Effector memory CD8-positive, alpha-beta T cell (primary cell): ENCODE measurements around the gene CRACR2B.

Source experiments
- ATAC-seq: fragments of 150-1000 bp; cut with Tn5 transposase; replicated peaks from 2 replicates; pipeline ENCODE4 v1.10.0; 2021; ENCODE audit warnings: mild to moderate bottlenecking, moderate library complexity
- DNase-seq, 3 experiments: peaks; one replicate each; pipeline ENCODE4 v3.0.0; 2021
- H3K27ac Mint-ChIP-seq, 2 donors: one replicate each; pipeline ENCODE4 v1.8.0; 2022; ENCODE audit warnings: mild to moderate bottlenecking in 2 of 2, mixed read lengths in 2 of 2, moderate library complexity in 2 of 2
- H3K27me3 Mint-ChIP-seq, 2 donors: one replicate each; pipeline ENCODE4 v1.8.0; 2022; ENCODE audit warnings: mixed read lengths in 2 of 2
- H3K36me3 Mint-ChIP-seq: one replicate; pipeline ENCODE4 v1.8.0; 2022; ENCODE audit warnings: mild to moderate bottlenecking, moderate library complexity, mixed read lengths; ENCODE audit not compliant: insufficient read depth
- H3K4me1 Mint-ChIP-seq, 2 donors: one replicate each; pipeline ENCODE4 v1.8.0; 2022; ENCODE audit warnings: low read depth in 2 of 2, mixed read lengths in 2 of 2
- H3K4me3 Mint-ChIP-seq, 2 donors: one replicate each; pipeline ENCODE4 v1.8.0; 2022; ENCODE audit warnings: mild to moderate bottlenecking in 2 of 2, mixed read lengths in 2 of 2, moderate library complexity in 2 of 2
- H3K9me3 Mint-ChIP-seq, 2 donors: one replicate each; pipeline ENCODE4 v1.8.0; 2022; ENCODE audit warnings: mixed read lengths in 2 of 2

CRACR2B gene

GRCh38 chr11:821512-822371 is 6.0 kb upstream of the CRACR2B start:
- no peaks in the 10 kb centered on the region for H3K9me3 Mint-ChIP-seq
- no peak for DNase-seq
- H3K36me3 Mint-ChIP-seq = peaks cover 53% of the 10 kb centered on the region
- peaks cover 9 to 11% of the 10 kb centered on the region in 2 donors for H3K4me1 Mint-ChIP-seq
- H3K27ac Mint-ChIP-seq = peak overlapping the region in 1 of 2 donors; percentile 29
- peak overlapping the region; percentile 37 to 86 for H3K4me3 Mint-ChIP-seq
- H3K27me3 Mint-ChIP-seq = no peaks in the 10 kb centered on the region
- ATAC-seq = no peak

- Mint-ChIP-seq H3K4me3 (peak overlapping the region in 1 of 2 donors; percentile 34), H3K36me3 (peaks cover 57% of the 10 kb centered on the region), H3K27ac (peak overlapping the region in 1 of 2 donors; percentile 70), H3K4me1 (peaks cover 14 to 19% of the 10 kb centered on the region in 2 donors), H3K27me3 (peaks cover 6 to 15% of the 10 kb centered on the region in 2 donors), H3K9me3 (no peaks in the 10 kb centered on the region)
- ATAC-seq = no peak
- no peak for DNase-seq
These were observed 4.1 kb upstream of the CRACR2B start for GRCh38 chr11:823441-824291.

GRCh38 chr11:824292-824880 is 3.3 kb upstream of the CRACR2B start:
- peak overlapping the region in 1 of 2 donors; percentile 70 for H3K27ac Mint-ChIP-seq
- H3K27me3 Mint-ChIP-seq = peaks cover 6 to 22% of the 10 kb centered on the region in 2 donors
- peaks cover 14 to 23% of the 10 kb centered on the region in 2 donors for H3K4me1 Mint-ChIP-seq
- DNase-seq (no peak), ATAC-seq (no peak)
- no peak overlapping the region for H3K4me3 Mint-ChIP-seq
- H3K36me3 Mint-ChIP-seq = peaks cover 55% of the 10 kb centered on the region
- H3K9me3 Mint-ChIP-seq = no peaks in the 10 kb centered on the region

- H3K4me3 Mint-ChIP-seq = peak overlapping the region in 1 of 2 donors; percentile 48
- DNase-seq = no peak
- H3K9me3 Mint-ChIP-seq = no peaks in the 10 kb centered on the region
- H3K36me3 Mint-ChIP-seq = peaks cover 49% of the 10 kb centered on the region
- H3K4me1 Mint-ChIP-seq = peaks cover 14 to 27% of the 10 kb centered on the region in 2 donors
- no peak for ATAC-seq
- peaks cover 6 to 27% of the 10 kb centered on the region in 2 donors for H3K27me3 Mint-ChIP-seq
- peak overlapping the region in 1 of 2 donors; percentile 66 for H3K27ac Mint-ChIP-seq
These were observed 2.8 kb upstream of the CRACR2B start for GRCh38 chr11:824942-825341.

GRCh38 chr11:825366-826226 is 2.1 kb upstream of the CRACR2B start:
- Mint-ChIP-seq H3K36me3 (peaks cover 45% of the 10 kb centered on the region), H3K4me1 (peaks cover 14 to 24% of the 10 kb centered on the region in 2 donors), H3K9me3 (no peaks in the 10 kb centered on the region), H3K27ac (peak overlapping the region in 1 of 2 donors; percentile 66), H3K27me3 (peaks cover 6 to 27% of the 10 kb centered on the region in 2 donors), H3K4me3 (peak overlapping the region in 1 of 2 donors; percentile 48)
- DNase-seq (no peak), ATAC-seq (no peak)

GRCh38 chr11:826227-826621 is 1.5 kb upstream of the CRACR2B start:
- peak overlapping the region; percentile 73 to 75 for H3K4me3 Mint-ChIP-seq
- H3K4me1 Mint-ChIP-seq = peaks cover 9 to 19% of the 10 kb centered on the region in 2 donors
- H3K36me3 Mint-ChIP-seq = peaks cover 45% of the 10 kb centered on the region
- H3K27ac Mint-ChIP-seq = no peak overlapping the region
- ATAC-seq (no peak), DNase-seq (no peak)
- no peaks in the 10 kb centered on the region for H3K9me3 Mint-ChIP-seq
- peaks cover 6 to 30% of the 10 kb centered on the region in 2 donors for H3K27me3 Mint-ChIP-seq

- Mint-ChIP-seq H3K4me3 (peak overlapping the region; percentile 73 to 75), H3K9me3 (no peaks in the 10 kb centered on the region), H3K36me3 (peaks cover 45% of the 10 kb centered on the region), H3K27ac (no peak overlapping the region), H3K4me1 (peaks cover 9 to 22% of the 10 kb centered on the region in 2 donors), H3K27me3 (peaks cover 6 to 36% of the 10 kb centered on the region in 2 donors)
- ATAC-seq (peak; percentile 4), DNase-seq (no peak)
These were observed 928 bp upstream of the CRACR2B start for GRCh38 chr11:826836-827145.

- H3K27ac Mint-ChIP-seq = no peak overlapping the region
- H3K9me3 Mint-ChIP-seq = no peaks in the 10 kb centered on the region
- ATAC-seq (peak; percentile 12), DNase-seq (no peak)
- peaks cover 9 to 24% of the 10 kb centered on the region in 2 donors for H3K4me1 Mint-ChIP-seq
- H3K36me3 Mint-ChIP-seq = peaks cover 41% of the 10 kb centered on the region
- peak overlapping the region; percentile 73 to 75 for H3K4me3 Mint-ChIP-seq
- H3K27me3 Mint-ChIP-seq = peaks cover 6 to 37% of the 10 kb centered on the region in 2 donors
These were observed 398 bp upstream of the CRACR2B start for GRCh38 chr11:827146-827896.

- peak overlapping the region; percentile 73 to 75 for H3K4me3 Mint-ChIP-seq
- peak overlapping the region in 1 of 2 donors; percentile 23 for H3K27ac Mint-ChIP-seq
- peaks cover 11 to 26% of the 10 kb centered on the region in 2 donors for H3K4me1 Mint-ChIP-seq
- H3K9me3 Mint-ChIP-seq = no peaks in the 10 kb centered on the region
- ATAC-seq (no peak), DNase-seq (no peak)
- peaks cover 28% of the 10 kb centered on the region for H3K36me3 Mint-ChIP-seq
- peaks cover 6 to 37% of the 10 kb centered on the region in 2 donors for H3K27me3 Mint-ChIP-seq
These were observed 922 bp downstream of the CRACR2B start for GRCh38 chr11:828506-829175.

GRCh38 chr11:829176-829846 is 1.6 kb downstream of the CRACR2B start:
- H3K4me3 Mint-ChIP-seq = peak overlapping the region; percentile 69 to 75
- H3K27ac Mint-ChIP-seq = no peak overlapping the region
- ATAC-seq = no peak
- H3K4me1 Mint-ChIP-seq = peaks cover 14 to 29% of the 10 kb centered on the region in 2 donors
- no peaks in the 10 kb centered on the region for H3K9me3 Mint-ChIP-seq
- H3K27me3 Mint-ChIP-seq = peaks cover 6 to 37% of the 10 kb centered on the region in 2 donors
- H3K36me3 Mint-ChIP-seq = peaks cover 21% of the 10 kb centered on the region
- no peak for DNase-seq

GRCh38 chr11:829847-830294 is 2.2 kb downstream of the CRACR2B start:
- no peaks in the 10 kb centered on the region for H3K9me3 Mint-ChIP-seq
- peaks cover 17% of the 10 kb centered on the region for H3K36me3 Mint-ChIP-seq
- DNase-seq = no peak
- peak overlapping the region; percentile 69 to 75 for H3K4me3 Mint-ChIP-seq
- no peak overlapping the region for H3K27ac Mint-ChIP-seq
- ATAC-seq = peak; percentile 4
- peaks cover 6 to 37% of the 10 kb centered on the region in 2 donors for H3K27me3 Mint-ChIP-seq
- peaks cover 14 to 30% of the 10 kb centered on the region in 2 donors for H3K4me1 Mint-ChIP-seq
